OCI-LY3 (cell line): Measurements from ENCODE around the gene ARID4A.

Experiments used
- EZH2phosphoT487 ChIP-seq: fragments of 200-600 bp; shearing (Covaris generic); IDR thresholded peaks from 2 replicates; pipeline ENCODE4 v1.6.1; 2018; ENCODE audit warnings: antibody characterized with exemption, mixed run types, low read depth
- TF ChIP-seq, protein P1 (sequence below): fragments of 200-600, 300-600 bp; sonication (generic); IDR thresholded peaks from 2 replicates; pipeline ENCODE4 v1.5.1; 2014; ENCODE audit warnings: antibody characterized with exemption, low read length, low read depth

DNA sequence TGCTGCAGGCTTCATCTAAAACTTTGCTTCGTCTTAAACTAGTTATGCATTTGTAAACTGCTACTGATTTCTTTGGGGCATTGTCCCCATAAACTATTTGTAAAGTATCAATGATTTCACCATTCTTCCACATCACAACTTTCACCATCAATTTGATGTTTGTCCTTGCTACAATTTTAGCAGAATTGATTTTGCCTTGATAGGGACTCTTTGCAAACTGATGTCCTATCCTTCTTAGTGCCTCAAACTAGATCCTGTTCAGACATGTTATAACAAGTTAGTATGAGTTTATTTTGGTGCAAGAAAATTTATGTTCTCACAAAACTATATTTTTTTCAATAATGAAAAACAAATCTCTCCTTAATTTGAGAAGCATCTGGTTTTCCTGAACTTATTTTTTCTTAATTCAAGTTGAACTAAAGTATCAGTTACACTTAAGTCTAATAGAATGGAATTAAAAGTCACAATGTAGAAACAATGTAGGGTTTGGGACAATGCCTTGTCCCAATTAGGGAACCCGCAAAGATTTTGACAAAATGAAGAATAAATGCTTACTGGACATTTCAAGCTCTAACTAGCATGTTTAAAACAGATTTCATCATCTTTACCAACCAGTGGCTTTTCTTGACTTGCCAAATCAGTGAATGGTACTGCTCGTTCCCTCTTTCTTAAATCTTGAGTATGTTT, 10.1 kb upstream of the ARID4A start:
- TF ChIP-seq, protein P1, sequence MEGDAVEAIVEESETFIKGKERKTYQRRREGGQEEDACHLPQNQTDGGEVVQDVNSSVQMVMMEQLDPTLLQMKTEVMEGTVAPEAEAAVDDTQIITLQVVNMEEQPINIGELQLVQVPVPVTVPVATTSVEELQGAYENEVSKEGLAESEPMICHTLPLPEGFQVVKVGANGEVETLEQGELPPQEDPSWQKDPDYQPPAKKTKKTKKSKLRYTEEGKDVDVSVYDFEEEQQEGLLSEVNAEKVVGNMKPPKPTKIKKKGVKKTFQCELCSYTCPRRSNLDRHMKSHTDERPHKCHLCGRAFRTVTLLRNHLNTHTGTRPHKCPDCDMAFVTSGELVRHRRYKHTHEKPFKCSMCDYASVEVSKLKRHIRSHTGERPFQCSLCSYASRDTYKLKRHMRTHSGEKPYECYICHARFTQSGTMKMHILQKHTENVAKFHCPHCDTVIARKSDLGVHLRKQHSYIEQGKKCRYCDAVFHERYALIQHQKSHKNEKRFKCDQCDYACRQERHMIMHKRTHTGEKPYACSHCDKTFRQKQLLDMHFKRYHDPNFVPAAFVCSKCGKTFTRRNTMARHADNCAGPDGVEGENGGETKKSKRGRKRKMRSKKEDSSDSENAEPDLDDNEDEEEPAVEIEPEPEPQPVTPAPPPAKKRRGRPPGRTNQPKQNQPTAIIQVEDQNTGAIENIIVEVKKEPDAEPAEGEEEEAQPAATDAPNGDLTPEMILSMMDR = no peak
- no peak for TF ChIP-seq EZH2phosphoT487
